K562 (cell line): ENCODE data around the gene TPK1. TPM values are rescaled to one million over a fixed set of nuclear protein-coding genes. Genes with fewer than 3 reads are reported as not detected.

Source experiments
- AFF4 ChIP-seq: sonication (generic); formaldehyde crosslinking; IDR thresholded peaks from 2 replicates; pipeline ENCODE4 v1.8.0; 2023; ENCODE audit warnings: mild to moderate bottlenecking, missing genetic modification reagents
- ATF4 ChIP-seq: fragments of 450-650 bp; formaldehyde crosslinking; IDR thresholded peaks from 2 replicates; pipeline ENCODE4 v1.4.0; 2022; ENCODE audit warnings: mild to moderate bottlenecking, moderate library complexity
- C11orf30 ChIP-seq: fragments of 450-650 bp; IDR thresholded peaks from 2 replicates; pipeline ENCODE4 v1.6.1; 2016; ENCODE audit warnings: low read depth, mild to moderate bottlenecking
- EP400 ChIP-seq: fragments of 450-650 bp; IDR thresholded peaks from 2 replicates; pipeline ENCODE4 v1.6.1; 2017; ENCODE audit warnings: antibody characterized with exemption, mild to moderate bottlenecking, moderate library complexity
- FOS ChIP-seq: IDR thresholded peaks from 3 replicates; pipeline ENCODE4 v1.6.1; 2011; ENCODE audit not compliant: insufficient read length; ENCODE audit errors: extremely low read depth
- GTF2B ChIP-seq: IDR thresholded peaks from 2 replicates; pipeline ENCODE4 v1.6.1; 2011; ENCODE audit not compliant: insufficient read length; ENCODE audit errors: extremely low read depth
- GTF2E2 ChIP-seq: fragments of 200-800 bp; sonication (Bioruptor generic); IDR thresholded peaks from 2 replicates; pipeline ENCODE4 v1.6.1; 2016; ENCODE audit warnings: missing genetic modification characterization, missing compliant biosample characterization
- HCFC1 ChIP-seq: IDR thresholded peaks from 2 replicates; pipeline ENCODE4 v1.6.1; 2012; ENCODE audit warnings: low read depth, low read length, improper control_type of control experiment
- HDAC2 ChIP-seq: fragments of 450-650 bp; IDR thresholded peaks from 2 replicates; pipeline ENCODE4 v1.6.1; 2016; ENCODE audit warnings: mild to moderate bottlenecking
- HLTF ChIP-seq: fragments of 450-650 bp; IDR thresholded peaks from 2 replicates; pipeline ENCODE4 v1.6.1; 2016
- KAT8 ChIP-seq: fragments of 450-650 bp; IDR thresholded peaks from 2 replicates; pipeline ENCODE4 v1.6.1; 2016; ENCODE audit warnings: low read depth, mild to moderate bottlenecking
- NUFIP1 ChIP-seq: fragments of 450-650 bp; IDR thresholded peaks from 2 replicates; pipeline ENCODE4 v1.6.1; 2018; ENCODE audit not compliant: partially characterized antibody
- POLR2A ChIP-seq: fragments of 450-650 bp; conservative IDR thresholded peaks from 2 replicates; pipeline ENCODE4 v1.6.1; 2016
- RAD21 ChIP-seq, 2 experiments: fragments of 250-450 bp in 1 of 2; fragments of 450-650 bp in 1 of 2; sonication (Bioruptor Pico) in 1 of 2; formaldehyde crosslinking in 1 of 2; IDR thresholded peaks in 1 of 2; conservative IDR thresholded peaks in 1 of 2; 2 replicates each; pipeline versions ENCODE4 v1.4.0 to v1.8.0; 2020 to 2022; ENCODE audit warnings: mild to moderate bottlenecking in 2 of 2, moderate library complexity in 1 of 2
- RBM15 ChIP-seq: fragments of 200-400 bp; formaldehyde crosslinking; IDR thresholded peaks from 2 replicates; pipeline ENCODE4 v1.6.1; 2018; ENCODE audit warnings: mild to moderate bottlenecking, low read length, moderate library complexity; ENCODE audit not compliant: insufficient read depth
- SAFB2 ChIP-seq: fragments of 200-400 bp; formaldehyde crosslinking; IDR thresholded peaks from 2 replicates; pipeline ENCODE4 v1.6.1; 2018; ENCODE audit warnings: borderline replicate concordance, low read length, low read depth, moderate library complexity; ENCODE audit not compliant: severe bottlenecking
- SIRT6 ChIP-seq: IDR thresholded peaks from one replicate; pipeline ENCODE4 v1.6.1; 2012; ENCODE audit warnings: low read depth, mild to moderate bottlenecking, control low read depth, inconsistent platforms, low read length, moderate library complexity
- SMAD4 ChIP-seq: fragments of 250-450 bp; sonication (Bioruptor Pico); conservative IDR thresholded peaks from 2 replicates; pipeline ENCODE4 v1.8.0; 2021; ENCODE audit warnings: inconsistent platforms, mild to moderate bottlenecking, moderate library complexity
- SMARCC2 ChIP-seq: fragments of 450-650 bp; IDR thresholded peaks from 2 replicates; pipeline ENCODE4 v1.6.1; 2017; ENCODE audit warnings: antibody characterized with exemption, moderate library complexity, mild to moderate bottlenecking, low read depth
- SP1 ChIP-seq: sonication (generic); formaldehyde crosslinking; IDR thresholded peaks from 2 replicates; pipeline ENCODE4 v1.8.1; 2022; ENCODE audit warnings: mild to moderate bottlenecking, missing genetic modification reagents
- ZNF146 ChIP-seq: IDR thresholded peaks from one replicate; pipeline ENCODE4 v1.6.1; 2018; ENCODE audit warnings: missing compliant biosample characterization; ENCODE audit not compliant: unreplicated experiment
- ZNF24 ChIP-seq: fragments of 450-650 bp; IDR thresholded peaks from 2 replicates; pipeline ENCODE4 v1.6.1; 2016
- ZNF274 ChIP-seq: IDR thresholded peaks from 2 replicates; pipeline ENCODE4 v1.6.1; 2011; ENCODE audit warnings: low read depth, mild to moderate bottlenecking, low read length, moderate library complexity, borderline replicate concordance
- ZNF707 ChIP-seq: fragments of 250-450 bp; sonication (Bioruptor Pico); conservative IDR thresholded peaks from 2 replicates; pipeline ENCODE4 v1.8.0; 2022; ENCODE audit warnings: inconsistent platforms, mild to moderate bottlenecking, moderate library complexity
- polyA plus RNA-seq, 8 experiments: library from polyadenylated mRNA; depleted of rRNA in 4 of 8; stranded (reverse) in 5 of 8; unstranded in 3 of 8; fragments of >200 nt; fragmentation: Nextera tagmentation in 2 of 8; fragmentation: Illumina TruSeq in 1 of 8; extraction: Ambion mirVana in 2 of 8; extraction: Trizol in 1 of 8; gene quantifications; 2 replicates each; pipeline versions ENCODE4 v1.2.1 to v1.2.3, GENCODE V29; 2011 to 2014; ENCODE audit warnings: inconsistent platforms in 1 of 8, missing spikeins in 1 of 8
- total RNA-seq, 7 experiments: library from RNA; depleted of rRNA in 6 of 7; stranded (reverse); fragments of >200 nt in 6 of 7; fragmentation: Illumina TruSeq in 2 of 7; extraction: Trizol in 2 of 7; gene quantifications; 2 replicates each; pipeline versions ENCODE4 v1.2.1 to v1.2.3, GENCODE V29; 2011 to 2021; ENCODE audit warnings: low replicate concordance in 1 of 7

Gene TPK1
- total and polyA plus RNA-seq, 9 of the 15 experiments (the other 6 are each of a cell fraction or from before 2014, with no cell fraction given): 5.1 to 16.2 (median 9.2) TPM

GRCh38 chr7:144835652-144836544, at the start of gene TPK1 (continued):
- TF ChIP-seq ZNF274 (no peak), ZNF707 (no peak), POLR2A (peak; percentile 92), SIRT6 (no peak), RAD21 (CRISPR knock-in tag; conservative IDR thresholded peaks at IDR 0.05 in 1 of 2, IDR thresholded peaks at IDR 0.05 in 1 of 2) (peak in 1 of 2 experiments; percentile 23; a peak in 2 of 4 replicates), AFF4 (CRISPR knock-in tag) (peak; percentile 62; the same call in 1 of the 2 replicates), FOS (no peak), KAT8 (no peak), RBM15 (no peak), GTF2E2 (tag) (no peak), HLTF (no peak), NUFIP1 (no peak), HDAC2 (peak; percentile 93), ATF4 (peak; percentile 35; the same call in 1 of the 2 replicates), ZNF24 (peak; percentile 15; the same call in 1 of the 2 replicates), SMARCC2 (peak; percentile 30; the same call in 1 of the 2 replicates), SMAD4 (CRISPR knock-in tag) (peak; percentile 73; the same call in 1 of the 2 replicates), SAFB2 (no peak), EP400 (peak; percentile 86), HCFC1 (peak; percentile 76), GTF2B (no peak), C11orf30 (no peak), ZNF146 (CRISPR knock-in tag) (peak; percentile 7), SP1 (CRISPR knock-in tag) (peak; percentile 86)
